Ramos (cell line): ENCODE results near the gene PLEKHG4.

ENCODE experiments used
- in situ Hi-C: fragments of 300-500 bp; cut with MboI; formaldehyde crosslinking; loops from one replicate; pipeline ENCODE4 v1.14.3; 2022; ENCODE audit warnings: low sequenced_read_pairs; ENCODE audit not compliant: unreplicated experiment

PLEKHG4 gene

DNA sequence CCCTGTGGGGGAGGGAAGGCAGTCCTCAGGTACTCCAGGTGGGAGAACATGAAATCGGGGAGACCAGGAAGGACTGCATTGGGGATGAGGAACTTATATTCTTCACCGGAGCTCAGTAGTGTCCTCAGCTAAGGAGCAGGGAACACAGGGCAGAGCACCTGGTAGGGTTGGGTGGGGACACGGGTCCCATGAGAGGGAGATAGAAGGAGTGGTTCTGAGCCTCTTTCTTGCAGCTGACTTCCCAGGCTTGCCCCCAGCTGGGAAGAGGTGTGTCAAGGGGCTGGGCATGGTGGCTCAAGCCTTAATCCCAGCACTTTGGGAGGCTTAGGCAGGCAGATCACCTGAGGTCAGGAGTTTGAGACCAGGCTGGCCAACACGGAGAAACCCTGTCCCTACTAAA is 34.1 kb upstream of the PLEKHG4 start:
- in situ Hi-C loops, result no loop called here

DNA sequence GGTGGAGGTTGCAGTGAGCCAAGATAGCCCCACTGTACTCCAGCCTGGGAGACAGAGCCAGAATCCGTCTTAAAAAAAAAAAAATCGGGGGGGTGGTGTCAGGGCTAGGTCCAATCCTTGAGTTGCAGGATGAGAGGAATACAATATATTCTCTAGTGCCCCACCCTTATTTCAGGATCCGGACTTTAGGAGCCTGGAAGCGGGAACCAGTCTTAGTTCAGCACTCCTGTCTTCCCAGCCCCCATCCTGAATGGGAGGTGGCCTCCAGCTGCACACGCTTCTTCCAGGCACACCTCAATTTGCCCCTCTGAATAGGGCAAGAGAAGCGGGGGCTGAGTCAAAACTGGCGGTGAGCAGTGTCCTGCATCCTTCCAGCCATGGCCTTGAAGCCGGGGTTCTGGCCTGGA is 33.7 kb upstream of the PLEKHG4 start:
- in situ Hi-C loops, result no loop called here

DNA sequence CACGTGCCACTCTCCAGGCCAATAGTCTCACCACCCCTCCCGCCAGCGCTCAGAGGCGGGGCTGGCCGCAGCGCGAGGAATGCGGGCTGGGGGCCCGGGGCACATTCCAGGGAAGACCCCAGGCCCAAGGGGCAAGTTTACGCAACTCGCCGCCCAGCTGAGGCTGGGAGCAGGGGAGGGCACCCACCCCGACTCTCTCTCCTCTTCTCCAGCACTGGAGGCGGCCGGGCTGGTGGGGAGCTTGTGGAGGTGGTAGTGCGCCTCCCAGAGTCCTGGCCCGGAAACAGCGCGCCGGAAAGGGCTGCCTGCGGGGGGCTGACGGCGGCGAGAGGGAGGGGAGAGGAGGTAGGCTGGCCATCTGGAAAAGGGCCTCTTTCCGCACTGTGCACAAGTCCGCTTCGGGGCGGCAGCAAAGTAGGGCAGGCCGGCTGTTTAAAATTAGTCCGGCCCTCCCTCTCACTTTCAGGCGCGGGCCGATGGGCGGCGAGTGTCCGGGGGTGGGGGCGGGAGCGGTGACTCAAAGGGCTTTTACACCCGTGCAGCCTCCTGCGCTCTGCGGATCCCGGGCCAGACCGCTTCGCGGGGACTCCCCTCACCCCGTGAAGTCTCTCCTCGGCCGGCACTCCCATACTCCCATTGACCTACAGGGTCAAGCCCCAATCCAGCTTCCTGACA is 33.1 kb upstream of the PLEKHG4 start:
- in situ Hi-C loops, result no loop called here

DNA sequence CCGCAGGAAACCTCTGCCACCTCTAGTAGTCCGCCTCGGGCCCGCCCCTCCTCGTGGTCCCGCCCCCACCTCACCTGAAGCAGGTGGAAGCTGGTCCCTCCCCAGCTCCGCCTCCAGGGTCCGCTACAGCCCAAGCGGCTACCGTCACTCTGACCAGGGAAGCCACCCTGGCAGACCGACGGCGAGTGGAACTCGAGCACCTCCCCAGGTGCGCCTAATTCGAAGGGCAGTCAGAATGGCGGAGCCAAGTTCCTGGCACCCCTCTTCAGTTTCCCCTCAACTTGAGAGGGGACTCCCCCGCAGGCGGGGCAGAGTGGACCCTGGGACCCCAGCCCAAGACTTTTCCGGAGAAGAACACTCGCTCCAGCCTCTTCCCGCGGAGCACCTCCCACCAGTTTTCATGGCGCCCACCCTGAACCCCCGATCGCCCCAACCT is 32.6 kb upstream of the PLEKHG4 start:
- in situ Hi-C loops, result no loop called here

DNA sequence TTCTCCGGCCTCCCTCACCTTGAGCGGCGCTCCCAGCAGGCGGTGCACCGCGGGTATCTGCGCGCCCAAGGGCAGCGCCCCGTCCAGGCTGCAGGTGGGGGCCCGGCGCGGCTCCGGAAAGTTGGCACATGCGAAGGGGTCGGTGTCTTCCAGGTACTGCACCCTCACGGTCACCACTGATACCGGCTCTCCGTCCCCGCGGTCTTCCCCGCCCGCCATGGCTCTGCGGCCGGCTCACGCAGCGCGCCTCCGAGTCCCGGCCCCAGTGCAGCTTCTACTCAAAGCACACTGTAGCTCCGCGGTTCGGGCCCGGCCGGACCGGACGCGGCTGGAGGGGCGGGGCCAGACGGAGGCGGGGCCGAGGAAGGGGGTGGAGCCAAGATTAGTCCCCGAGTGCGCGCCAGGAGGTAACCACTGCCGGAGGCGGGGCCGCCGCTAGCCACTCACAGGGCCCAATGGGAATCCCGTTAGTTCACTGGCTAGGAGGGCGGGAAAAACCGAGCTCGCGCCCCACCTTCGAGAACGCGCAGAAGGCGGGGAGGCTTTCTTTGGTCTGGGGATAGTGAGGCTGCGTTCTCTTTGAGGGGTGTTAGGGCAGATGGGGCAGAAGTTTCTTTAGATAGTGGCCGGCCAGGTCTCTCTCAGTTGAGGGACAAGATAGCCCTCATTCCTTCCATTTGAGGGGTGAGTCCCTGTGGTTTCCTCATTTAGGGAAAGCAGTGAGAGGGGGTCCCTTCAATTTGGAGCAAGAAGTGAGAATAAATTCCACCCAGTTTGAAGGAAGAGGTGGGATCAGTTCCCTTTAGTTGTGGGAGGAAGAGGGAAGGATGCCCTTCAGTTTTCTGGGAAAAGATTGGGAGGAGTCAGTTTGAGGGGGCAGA is 31.9 kb upstream of the PLEKHG4 start, which contains the start of gene FHOD1:
FHOD1 (minus strand) TSS at position 290 of the 881 bp plus-strand sequence; CDS start at position 219, 71 bp downstream.
- in situ Hi-C loops, result no loop called here

DNA sequence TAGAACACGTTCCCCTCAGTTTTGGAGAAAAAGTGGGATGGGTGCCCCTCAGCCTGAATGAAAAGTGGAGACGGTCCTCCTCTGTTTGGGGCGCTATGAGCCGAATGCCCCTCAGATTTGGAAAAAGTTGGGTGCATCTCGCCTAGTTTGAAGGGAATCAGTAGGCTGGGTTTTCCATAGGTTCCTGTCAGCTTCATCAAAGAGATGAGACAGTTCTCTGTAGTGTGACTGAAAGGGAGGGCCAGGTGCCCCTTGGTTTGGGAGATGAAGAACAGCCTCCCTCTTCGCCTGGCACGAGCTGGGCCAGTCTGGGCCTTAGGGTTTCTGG is 31.3 kb upstream of the PLEKHG4 start:
- in situ Hi-C loops, result no loop called here

DNA sequence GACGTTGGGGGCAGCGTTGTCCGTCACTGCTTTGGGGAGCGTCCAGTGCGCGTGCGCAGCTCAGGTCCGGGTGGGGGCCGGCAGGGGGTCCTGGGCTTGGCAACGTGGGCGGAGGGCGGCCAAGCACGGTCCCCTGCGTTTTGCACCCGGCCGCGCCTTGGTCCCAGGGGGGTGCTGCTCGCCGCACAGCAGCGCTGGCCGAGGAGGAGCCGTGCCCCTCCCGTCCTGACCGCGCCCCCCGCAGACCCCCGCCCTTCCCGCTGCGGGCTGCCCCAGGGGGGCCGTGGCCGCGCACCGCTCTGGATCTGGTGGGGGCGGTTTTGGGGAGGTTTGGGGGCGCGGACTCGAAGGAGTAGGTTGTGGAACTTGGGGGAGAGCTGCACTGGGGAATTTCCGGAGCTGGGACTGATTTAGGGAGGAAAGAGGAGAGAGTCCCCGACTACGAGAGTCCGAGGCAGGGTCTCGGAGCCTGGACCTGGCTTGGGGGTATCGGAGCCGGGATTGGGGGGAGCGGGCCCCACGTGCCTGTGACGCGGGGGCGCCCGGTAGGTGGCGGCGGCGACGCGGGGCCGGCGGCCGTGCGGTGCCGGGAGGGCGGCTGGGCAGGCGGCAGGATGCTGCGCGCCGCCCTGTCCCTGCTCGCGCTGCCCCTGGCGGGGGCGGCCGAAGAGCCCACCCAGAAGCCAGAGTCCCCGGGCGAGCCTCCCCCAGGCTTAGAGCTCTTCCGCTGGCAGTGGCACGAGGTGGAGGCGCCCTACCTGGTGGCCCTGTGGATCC is 30.7 kb upstream of the PLEKHG4 start, which contains the start of gene SLC9A5:
SLC9A5 (plus strand) TSS at position 579 of the 777 bp plus-strand sequence; CDS start at position 615, 36 bp downstream.
- in situ Hi-C loops, result no loop called here

DNA sequence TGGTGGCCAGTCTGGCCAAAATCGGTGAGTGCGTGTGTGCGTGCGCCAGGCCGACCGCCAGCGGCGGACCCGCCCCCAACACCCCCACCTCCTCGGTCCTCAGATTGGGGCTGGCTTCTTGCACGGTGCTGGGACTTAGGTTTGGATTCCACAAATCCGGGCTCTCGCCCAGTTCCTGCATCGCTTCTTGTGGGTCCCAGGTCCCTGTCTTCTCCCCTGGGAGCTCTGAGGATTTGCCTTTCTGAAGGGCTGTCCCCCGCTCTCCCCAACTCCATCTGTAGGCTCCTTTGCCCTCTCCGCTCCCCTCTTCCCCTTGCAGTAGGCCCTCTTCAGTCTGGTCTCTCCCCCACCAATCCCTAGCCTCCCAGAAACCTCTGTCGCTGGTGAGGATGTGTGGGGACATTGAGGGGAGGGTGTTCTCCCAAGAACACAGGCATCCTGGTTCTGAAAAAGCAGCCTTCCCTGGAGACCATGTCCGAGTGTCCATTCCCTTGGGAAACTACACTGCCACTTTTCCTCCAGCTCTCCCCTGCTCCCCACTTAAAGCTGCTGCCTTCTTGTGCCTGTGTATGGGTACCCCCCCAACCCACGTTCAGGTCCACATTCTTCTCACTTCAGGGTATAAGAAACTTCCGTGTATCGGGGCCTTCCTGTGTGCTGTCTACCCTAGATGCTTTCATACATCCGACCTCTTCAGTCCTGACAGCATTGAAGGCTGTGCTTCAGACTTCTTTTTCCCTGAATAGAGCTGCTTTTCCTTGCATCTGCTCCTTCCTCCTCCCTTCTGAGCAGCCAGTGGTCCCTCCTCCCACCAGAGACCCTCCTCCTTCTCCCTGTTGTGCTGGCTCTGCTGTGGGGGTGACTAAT is 29.9 kb upstream of the PLEKHG4 start:
- in situ Hi-C loops, result no loop called here

DNA sequence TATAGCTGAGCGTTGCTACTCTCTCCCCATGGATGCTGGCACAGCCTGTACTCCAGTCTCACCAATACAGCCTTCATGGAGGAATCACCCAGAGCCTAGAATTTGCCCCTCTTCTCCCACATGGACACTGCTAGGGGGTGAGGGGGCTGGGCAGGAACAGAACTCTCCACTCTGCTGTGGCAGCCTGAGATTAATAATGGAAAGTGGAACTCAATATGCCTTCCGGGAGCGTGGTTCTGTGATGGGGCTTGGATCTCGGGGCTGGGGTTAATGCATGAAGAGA is 29.3 kb upstream of the PLEKHG4 start:
- in situ Hi-C loops, result no loop called here

DNA sequence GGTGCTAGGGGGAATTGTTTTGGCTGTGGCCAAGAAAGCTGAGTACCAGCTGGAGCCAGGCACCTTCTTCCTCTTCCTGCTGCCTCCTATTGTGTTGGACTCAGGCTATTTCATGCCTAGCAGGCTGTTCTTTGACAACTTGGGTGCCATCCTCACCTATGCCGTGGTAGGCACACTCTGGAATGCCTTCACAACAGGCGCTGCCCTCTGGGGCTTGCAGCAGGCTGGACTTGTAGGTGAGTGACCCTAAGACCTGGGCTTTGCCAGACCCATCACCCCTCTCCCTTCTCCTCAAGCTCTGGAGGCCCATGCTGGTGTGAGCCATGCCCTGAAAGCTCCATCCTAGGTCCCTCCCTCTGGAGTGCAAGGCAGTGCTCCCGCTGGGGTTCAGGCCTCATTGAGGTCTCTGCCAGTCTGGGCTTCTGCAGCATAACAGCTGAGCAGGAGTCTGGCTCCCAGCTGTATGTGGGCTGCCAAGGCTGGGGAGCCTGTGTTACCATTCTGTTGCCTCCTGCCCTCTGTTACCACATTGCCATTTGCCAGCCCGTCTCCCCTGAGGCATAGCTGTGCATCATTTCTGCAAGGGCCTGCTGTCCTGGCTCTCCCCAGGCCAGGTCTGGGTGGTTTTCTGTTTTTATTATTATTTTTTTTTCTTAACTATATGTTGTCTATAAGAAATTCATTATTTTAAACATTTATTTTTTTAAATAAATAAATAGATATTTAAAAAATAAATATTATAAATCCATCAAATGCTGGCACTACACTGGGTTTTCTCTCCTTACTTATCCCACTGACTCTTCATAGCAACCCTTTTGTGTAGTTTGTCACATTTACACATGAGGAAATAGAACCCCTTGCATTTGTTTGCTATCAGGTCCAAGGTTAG is 26.5 kb upstream of the PLEKHG4 start:
- in situ Hi-C loops, result no loop called here

DNA sequence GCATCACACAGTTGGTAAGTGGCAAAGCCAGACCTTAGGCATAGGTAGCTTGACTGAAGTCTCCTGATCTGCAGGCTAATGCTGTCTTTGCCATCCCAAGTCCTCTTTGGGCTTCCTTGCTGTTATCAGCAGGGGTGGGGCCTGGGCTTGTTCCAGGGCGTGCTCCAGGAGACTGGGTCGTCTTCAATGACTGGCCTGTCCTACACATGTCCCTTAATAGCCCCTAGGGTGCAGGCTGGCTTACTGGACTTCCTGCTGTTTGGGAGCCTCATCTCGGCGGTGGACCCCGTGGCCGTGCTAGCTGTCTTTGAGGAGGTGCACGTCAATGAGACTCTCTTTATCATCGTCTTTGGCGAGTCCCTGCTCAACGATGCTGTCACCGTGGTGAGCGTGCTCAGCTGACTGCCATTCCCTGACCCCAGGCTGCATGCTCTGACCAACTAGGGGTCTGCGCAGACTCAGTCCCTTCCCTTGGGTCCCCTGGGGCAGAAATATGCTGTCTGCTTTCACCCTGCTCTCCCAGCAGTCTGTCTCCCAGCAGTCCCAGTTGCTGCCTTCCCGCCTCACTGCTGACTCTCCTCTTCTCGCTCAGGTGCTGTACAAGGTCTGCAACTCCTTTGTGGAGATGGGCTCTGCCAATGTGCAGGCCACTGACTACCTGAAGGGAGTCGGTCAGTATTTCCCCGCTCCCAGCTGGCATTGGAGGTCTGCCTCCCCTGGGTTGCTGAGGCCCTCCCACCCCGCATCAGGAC is 24.4 kb upstream of the PLEKHG4 start:
- in situ Hi-C loops, result no loop called here

DNA sequence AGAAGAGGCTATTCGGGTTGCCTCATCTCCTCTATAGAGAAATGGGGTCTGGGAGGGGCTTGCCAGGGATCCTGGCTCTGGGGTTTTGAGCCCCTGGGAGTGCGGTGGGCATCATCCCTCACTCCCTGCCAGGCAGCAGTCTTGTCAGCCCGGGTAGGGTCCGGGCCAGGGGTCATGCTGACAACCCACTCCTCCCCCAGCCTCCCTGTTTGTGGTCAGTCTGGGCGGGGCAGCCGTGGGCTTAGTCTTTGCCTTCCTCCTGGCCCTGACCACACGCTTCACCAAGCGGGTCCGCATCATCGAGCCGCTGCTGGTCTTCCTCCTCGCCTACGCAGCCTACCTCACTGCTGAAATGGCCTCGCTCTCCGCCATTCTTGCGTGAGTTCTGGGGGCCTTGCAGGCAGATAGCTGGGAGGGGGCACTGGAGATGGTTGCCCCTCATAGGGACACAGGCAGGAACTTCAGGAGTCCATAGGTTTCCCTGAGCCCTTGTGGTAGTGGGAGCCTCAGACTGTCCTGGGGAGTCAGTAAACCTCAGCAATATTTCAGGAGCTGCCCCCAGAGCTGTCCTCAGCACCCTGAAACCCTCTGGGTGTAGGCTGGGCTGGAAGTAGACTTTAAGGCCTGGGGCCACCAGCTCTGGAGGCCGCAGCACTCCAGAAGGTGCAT is 23.6 kb upstream of the PLEKHG4 start:
- in situ Hi-C loops, result no loop called here

DNA sequence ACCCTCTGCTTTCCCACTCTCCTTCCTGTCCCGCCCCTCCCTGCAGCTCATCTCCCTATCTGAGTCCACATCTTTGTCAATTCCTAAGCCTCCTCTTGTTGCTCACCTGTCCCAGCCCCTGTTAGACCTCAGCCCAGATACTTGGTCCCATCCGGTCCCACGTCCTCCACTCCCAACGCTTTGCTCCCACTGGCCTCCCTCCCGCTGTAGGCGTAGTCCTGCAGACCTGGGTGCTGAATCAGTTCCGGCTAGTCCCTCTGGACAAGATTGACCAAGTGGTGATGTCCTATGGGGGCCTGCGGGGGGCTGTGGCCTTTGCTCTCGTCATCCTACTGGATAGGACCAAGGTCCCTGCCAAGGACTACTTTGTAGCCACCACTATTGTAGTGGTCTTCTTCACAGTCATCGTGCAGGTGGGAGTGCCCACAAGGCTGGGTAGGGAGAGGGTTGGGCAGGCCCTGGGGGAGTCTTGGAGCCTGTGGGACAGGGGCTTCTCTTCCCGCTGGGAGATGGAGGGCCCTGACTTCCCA is 22.6 kb upstream of the PLEKHG4 start:
- in situ Hi-C loops, result no loop called here

DNA sequence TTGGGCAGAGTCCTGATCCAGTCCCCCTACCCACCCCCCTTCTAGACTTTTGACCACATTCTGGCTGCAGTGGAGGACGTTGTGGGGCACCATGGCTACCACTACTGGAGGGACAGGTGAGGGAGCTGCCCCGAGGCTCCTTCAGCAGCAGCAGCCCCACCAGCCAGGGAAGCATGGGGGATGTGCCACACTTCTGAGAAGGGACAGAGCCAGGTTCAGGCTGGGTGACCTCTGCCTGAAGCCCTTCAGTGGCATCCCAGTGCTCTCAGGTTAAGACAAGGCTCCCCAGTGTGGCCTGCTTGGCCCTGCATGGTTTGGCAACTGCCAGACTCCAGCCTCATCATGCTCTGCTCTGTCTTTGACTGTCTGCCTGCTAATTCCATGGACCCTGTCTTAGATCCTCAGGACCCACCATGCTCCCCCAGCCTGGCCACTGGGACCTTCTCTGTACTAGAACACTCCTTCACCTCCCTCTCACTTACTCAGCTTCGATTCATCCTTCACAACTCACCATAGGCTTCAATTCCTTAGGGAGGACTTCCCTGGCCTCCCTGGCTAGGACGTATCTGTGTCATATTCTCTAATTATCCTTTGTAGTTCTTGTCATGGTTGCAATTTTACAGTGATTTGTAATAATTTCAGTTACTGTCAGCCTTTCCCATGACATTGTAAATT is 21.7 kb upstream of the PLEKHG4 start:
- in situ Hi-C loops, result no loop called here

DNA sequence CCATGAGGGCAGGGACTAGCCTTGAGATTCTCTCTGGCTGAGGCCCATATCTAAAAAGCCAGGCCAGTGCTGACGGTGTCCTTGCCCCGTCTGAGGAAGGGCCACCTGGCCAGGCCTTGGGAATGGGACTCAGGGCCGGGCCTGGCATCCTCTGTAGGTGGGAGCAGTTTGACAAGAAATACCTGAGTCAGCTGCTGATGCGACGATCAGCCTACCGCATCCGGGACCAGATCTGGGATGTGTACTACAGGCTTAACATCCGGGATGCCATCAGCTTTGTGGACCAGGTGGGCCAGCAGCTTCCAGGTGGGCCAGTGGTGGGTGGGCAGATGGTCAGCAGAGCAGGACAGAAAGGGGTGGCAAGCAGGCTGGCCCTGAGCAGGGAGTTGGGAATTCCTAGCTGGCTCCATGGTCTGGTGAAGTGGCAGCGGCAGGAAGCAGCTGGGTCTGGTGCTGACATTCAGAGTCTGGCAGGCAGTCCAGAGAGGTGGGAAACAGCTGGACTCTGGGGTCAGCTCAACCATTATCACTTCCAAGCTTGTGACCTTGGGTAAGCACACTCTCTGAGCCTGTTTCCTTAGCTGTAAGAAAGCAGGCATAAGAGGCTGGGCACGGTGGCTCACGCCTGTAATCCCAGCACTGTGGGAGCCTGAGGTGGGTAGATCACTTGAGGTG is 21.0 kb upstream of the PLEKHG4 start:
- in situ Hi-C loops, result no loop called here

DNA sequence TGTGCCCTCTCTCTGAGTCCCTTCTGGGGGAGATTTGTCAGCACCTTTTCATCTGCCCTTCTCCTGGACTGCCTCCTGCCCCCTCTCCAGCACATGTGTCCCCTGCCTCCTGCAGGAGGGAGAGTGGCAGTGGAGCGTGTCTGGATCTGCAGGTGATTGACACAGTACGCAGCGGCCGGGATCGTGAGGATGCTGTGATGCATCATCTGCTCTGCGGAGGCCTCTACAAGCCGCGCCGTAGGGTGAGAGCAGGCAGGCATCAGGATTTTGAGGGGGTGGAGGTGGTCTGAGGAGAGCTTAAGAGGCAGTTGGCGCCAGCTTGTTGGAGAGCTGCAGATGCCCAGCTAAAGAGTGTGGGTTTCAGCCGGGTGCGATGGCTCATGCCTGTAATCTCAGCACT is 19.6 kb upstream of the PLEKHG4 start:
- in situ Hi-C loops, result no loop called here
